LNCaP clone FGC (cell line): Measurements from ENCODE around the gene LPAR6.

Source experiments
- DNase-seq: peaks from one replicate; pipeline ENCODE4 v3.0.0-alpha.2; 2011; ENCODE audit warnings: low read depth
- H3K4me3 ChIP-seq: 2 replicates; pipeline ENCODE4 v1.5.1; 2011; ENCODE audit warnings: mild to moderate bottlenecking, low read depth, low read length, control low read depth
- TF ChIP-seq, protein P1 (sequence below): IDR thresholded peaks from 2 replicates; pipeline ENCODE4 v1.5.1; 2012; ENCODE audit warnings: mild to moderate bottlenecking; ENCODE audit not compliant: control insufficient read depth, insufficient read depth; ENCODE audit errors: extremely low read depth

Gene LPAR6

DNA sequence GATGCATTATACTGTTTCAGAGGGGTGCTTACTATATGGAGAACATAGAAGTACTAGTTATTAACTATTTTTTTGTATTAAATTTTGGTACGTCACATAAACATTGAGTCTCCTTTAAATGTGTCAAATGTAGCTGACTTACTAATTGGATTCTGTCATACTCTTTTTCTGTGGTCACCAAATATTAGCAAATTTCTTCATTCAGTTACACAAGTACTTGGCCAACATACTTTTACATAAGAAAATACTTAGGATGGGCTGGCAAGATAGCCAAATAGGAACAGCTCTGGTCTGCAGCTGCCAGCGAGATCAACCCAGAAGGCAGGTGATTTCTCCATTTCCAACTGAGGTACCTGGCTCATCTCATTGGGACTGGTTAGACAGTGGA lies 19.2 kb downstream of the LPAR6 start:
- no peak for DNase-seq
- H3K4me3 ChIP-seq = no peak overlapping the region
- TF ChIP-seq, protein P1, sequence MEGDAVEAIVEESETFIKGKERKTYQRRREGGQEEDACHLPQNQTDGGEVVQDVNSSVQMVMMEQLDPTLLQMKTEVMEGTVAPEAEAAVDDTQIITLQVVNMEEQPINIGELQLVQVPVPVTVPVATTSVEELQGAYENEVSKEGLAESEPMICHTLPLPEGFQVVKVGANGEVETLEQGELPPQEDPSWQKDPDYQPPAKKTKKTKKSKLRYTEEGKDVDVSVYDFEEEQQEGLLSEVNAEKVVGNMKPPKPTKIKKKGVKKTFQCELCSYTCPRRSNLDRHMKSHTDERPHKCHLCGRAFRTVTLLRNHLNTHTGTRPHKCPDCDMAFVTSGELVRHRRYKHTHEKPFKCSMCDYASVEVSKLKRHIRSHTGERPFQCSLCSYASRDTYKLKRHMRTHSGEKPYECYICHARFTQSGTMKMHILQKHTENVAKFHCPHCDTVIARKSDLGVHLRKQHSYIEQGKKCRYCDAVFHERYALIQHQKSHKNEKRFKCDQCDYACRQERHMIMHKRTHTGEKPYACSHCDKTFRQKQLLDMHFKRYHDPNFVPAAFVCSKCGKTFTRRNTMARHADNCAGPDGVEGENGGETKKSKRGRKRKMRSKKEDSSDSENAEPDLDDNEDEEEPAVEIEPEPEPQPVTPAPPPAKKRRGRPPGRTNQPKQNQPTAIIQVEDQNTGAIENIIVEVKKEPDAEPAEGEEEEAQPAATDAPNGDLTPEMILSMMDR = no peak

DNA sequence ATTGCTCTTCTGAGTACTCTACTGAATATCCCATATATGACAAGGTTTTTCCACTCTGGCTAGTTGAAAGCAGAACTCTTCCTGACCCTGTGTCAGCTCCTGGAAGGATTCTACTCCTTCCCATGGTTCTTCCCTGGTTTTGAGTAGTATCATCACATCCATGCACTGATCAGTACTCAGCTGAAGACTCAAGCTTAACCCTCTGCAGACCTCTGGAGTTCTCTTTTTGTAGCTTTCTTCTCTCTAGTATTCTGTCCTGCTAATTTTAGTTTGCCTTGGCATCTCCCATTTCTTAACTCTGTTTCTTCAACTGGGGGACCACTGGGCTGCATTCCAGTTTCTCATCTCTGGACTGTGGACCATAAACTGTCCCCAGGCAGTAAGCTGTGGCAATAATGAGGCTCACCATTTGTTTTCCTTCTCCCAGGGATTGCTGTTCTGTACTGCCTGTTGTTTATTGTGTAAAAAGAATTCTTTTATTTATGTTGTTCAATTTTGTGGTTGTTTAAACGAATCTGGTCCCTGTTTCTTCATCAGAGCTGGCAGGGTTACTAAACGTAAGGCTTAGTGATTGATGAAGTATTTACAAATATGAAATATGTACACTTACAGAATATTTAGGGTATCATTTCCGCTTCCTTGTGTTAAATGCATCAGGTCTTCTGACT lies 19.7 kb downstream of the LPAR6 start:
- no peak for DNase-seq
- H3K4me3 ChIP-seq = no peak overlapping the region
- TF ChIP-seq, protein P1 = no peak

DNA sequence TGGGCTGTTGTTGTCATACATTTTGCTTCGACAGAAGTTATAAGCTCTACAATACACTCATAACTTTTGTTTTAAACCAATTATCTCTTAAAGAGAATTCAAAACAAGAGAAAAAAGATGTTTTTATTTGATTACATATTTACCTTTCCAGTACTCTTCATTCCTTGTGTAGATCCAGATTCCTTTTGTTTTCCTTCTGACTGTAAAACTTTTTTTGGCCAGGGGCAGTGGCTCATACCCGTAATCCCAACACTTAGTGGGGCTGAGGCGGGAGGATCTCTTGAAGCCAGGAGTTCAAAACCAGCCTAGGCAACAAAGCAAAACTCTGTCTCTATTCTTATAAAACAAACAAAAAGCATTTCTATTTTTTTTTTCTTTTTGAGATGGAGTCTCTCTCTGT lies 21.7 kb downstream of the LPAR6 start:
- TF ChIP-seq, protein P1 = no peak
- no peak overlapping the region for H3K4me3 ChIP-seq
- peak; percentile 72 for DNase-seq

DNA sequence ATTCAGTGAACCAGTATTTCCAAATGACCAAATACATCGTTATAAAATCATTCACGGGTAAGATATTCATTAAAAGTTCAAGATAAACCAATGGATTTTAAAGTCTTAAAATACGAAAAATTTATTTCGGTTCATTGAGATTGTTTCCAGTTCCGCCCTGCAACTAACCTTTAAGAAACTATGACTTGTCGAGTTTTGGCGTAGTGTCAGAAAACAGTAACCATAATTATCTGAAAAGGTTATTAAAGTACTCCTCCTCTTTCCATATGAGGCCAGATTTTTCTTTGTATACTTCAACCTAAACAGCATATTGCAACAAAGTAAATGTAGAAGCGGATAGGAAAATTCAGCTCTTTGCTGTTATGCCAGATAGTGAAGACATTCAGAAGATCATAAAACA lies 26.1 kb downstream of the LPAR6 start:
- no peak overlapping the region for H3K4me3 ChIP-seq
- DNase-seq = no peak
- TF ChIP-seq, protein P1 = no peak

DNA sequence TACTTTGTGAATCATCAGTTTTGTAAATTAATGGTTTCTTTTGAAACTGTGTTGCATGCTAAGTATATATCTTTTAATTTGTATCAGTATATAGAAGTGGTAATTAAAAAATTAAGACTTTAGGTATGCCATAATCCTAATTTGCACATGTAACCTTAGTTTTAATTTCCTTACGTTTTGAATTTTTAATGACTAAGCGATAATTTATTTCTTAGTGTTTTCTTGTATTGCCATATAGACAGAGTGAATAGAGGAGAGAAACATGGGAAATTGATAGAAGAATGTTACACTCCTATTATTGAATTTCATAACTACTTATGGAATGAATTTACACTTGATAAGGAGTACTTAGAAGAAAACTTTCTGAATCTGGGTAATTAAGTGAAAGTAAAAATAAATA lies 29.5 kb downstream of the LPAR6 start:
- no peak for DNase-seq
- TF ChIP-seq, protein P1 = no peak
- no peak overlapping the region for H3K4me3 ChIP-seq

DNA sequence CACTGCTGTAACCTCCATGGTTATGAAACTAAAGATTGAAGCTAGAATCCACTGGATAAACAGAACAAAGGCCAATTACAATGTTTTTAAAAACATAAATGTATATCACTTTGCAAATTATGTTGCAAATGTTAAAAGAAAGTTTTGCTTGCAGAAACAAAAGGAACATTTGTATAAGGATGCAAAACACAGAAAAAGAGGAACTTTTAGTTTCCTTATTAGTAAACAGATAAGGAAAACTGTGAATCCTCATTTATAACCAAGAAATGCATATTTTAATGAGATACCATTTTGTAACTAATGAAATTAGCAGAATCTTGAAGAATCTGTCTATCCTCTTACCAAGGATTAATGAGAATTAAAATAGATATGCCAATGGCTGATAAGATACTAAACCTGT lies 32.3 kb downstream of the LPAR6 start:
- H3K4me3 ChIP-seq = no peak overlapping the region
- TF ChIP-seq, protein P1 = no peak
- no peak for DNase-seq

DNA sequence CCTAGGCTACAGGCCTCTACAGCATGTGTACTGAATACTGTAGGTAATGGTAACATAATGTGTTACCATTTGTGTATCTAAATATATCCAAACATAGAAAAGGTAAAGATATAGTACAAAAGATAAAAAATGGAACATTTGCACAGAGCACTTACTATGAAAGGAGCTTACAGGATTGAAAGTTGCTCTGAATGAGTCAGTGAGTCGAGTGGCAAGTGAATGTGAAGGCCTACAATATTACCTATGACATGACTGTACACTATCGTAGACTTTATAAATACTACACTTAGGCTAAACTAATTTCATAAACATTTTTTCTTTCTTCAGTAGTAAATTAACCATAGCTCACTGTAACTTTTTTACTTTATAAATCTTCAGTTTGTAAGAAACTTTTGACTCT lies 35.1 kb downstream of the LPAR6 start:
- no peak for DNase-seq
- no peak overlapping the region for H3K4me3 ChIP-seq
- TF ChIP-seq, protein P1 = no peak
